NCI-H526 treated with DMSO at 0.1 percent for 48 hours (cell line): ENCODE measurements around the gene SLC25A45.

ENCODE experiments used
- DNase-seq: peaks from one replicate; lab custom pipeline; 2025; lab: John Stamatoyannopoulos, UW

Gene SLC25A45

DNA sequence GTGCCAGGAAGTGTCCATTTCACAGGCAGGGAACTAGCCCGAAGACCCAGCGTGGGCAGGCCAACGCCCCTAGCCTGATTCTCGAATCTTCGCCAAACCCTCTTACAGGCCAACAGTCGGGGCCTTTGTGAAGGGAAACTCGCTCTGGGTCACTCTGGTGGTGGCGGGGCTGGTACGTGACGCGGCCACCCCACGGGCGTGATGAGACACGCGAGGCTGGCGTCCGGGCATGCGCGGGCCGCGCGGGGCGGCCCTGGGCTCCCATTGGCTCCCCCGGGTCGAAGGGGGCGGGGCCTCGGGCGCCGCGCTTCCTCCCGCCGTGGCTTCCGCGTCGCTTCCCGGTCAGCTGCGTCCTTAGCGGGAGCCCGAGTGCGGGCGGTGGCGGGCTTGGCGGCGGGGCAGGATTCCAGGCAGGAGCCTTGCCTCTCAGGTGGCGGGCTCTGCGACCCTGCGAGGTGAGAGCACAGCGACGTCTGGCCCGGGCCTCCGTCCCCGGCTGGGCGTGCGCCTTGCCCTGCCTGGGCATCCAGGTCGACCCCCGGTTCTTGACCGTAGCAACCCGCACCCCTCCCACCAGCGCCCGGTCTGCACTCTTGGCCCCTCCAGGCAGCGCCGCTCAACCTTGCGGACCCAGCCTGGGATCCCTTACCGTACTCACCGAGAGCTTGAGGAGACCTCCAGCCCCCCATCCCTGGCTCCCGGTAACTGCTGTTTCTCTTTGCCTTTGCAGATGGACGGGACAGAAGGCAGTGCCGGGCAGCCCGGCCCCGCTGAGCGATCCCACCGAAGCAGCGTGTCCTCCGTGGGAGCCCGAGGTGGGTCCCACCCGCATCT is 4.1 kb upstream of the SLC25A45 start, which contains the start of gene FRMD8:
TSS of gene FRMD8 (plus strand) at position 331 of the 834 bp plus-strand sequence. CDS start at position 731, 400 bp downstream.
- peak; percentile 52 for DNase-seq

DNA sequence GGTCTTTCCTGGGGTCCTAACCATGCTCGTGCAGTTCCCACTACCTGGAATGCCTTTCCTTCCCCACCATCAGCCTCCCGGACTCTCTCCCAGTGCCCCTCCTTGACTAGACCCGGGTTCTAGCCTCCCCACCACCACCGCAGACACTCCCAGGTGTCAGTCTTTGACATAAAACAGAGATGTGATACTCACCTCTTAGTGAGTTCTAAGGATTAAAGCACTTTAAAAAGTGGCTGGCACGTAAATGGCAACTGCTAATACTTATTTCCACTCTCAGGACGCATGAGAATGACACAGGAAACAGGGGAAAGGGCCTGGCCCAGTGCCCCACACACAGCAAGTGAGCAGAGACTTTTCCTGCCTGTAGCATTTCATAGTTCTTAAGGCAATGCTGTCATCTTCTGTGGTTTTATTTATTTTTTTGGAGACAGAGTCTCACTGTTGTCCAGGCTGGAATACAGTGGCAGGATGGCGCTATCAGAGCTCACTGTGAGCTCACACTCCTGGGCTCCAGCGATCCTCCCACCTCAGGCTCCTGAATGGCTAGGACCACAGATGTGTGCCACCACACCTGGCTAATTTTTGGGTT is 1.9 kb upstream of the SLC25A45 start:
- no peak for DNase-seq

DNA sequence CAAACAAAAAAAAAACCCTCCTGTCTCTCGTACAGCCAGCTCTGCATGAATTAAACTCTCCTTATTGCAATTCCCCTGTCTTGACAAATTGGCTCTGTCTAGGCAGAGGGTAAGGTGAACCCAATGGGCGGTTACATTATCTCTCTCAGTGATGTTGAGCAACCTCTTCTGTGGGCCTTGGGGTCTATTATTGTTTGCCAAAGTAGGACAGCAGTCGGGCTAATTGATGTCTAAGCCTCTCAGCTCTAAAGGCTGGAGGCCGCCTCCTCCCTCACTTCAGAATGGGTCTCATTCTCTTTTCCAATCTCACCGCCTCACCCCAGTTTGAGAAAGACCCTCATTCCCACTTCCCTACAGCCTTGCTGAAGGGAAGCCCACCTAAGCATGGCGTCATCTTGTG is 1.3 kb upstream of the SLC25A45 start:
- DNase-seq: no peak

DNA sequence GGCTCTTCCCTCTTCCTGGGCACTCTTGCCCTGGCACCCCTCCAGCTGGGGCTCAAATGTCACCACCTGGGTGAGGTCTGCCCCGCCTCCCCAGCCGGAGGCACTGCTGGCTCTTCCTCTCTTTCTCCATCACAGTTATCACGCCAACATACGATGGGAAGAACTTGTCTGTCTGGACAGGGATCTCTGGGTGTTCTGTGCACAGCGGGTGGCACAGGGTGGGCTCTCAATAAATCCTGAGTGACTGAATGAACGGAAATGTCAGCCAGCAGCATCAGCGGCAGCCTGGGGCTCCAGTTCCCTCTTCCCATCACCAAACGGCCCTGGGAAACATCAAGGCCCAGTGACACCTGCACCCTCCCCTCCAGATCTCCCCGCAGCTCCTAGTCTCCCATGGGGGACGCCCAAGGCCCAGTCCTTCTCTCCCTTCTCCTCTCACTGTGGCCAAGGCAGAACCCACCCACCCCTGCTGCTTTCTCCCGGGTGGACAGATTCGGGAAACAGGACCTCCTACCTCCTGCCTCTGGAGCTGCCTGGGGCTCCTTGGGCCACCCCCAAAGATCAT is 440 bp upstream of the SLC25A45 start:
- DNase-seq: no peak

DNA sequence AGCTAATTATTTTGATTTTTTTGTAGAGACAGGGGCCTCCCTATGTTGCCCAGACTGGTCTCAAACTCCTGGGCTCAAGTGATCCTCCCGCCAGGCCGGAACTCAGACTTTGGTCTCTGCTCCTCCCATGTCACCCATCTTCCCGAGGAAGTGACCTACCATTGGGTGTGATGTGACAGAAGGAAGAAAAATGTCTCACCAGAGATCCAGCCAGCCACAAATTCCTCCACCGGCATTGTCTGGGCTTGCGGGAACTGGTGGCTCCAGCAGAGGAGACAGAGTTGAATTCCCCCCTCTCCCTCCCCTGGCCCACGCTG is 772 bp downstream of the SLC25A45 start:
- DNase-seq: no peak

DNA sequence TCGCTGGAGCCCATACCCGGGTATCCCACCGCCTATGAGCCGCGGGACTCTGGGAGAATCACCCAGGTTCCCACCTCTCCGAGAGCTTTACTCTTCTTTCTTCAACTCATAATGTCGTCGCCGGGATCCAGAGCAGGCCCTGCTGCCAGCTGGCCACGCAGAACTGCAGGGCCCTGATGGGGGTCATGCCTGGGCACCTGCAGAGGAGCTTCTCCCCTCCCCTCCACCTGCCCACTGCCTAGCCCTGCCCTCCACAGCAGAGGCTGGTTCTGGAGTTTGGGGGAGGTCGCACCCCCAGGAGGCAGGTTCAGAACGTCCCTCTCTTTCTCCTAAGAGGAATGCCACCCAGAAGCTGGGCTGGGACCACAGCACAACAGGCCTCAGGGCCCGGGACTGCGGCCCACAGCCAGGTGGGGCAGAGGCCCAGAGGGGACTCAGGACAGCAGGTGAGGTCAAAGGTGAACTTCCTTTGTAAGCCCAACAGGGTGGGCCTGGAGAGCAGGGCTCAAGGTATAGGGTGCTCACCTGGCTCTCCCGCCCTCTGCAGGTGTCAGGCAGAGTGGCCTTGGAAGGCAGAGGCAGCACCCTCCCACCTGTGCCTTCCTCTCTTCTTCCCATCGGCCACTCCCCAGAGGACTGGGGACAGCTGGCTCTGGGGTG is 1.9 kb downstream of the SLC25A45 start:
- DNase-seq: no peak

DNA sequence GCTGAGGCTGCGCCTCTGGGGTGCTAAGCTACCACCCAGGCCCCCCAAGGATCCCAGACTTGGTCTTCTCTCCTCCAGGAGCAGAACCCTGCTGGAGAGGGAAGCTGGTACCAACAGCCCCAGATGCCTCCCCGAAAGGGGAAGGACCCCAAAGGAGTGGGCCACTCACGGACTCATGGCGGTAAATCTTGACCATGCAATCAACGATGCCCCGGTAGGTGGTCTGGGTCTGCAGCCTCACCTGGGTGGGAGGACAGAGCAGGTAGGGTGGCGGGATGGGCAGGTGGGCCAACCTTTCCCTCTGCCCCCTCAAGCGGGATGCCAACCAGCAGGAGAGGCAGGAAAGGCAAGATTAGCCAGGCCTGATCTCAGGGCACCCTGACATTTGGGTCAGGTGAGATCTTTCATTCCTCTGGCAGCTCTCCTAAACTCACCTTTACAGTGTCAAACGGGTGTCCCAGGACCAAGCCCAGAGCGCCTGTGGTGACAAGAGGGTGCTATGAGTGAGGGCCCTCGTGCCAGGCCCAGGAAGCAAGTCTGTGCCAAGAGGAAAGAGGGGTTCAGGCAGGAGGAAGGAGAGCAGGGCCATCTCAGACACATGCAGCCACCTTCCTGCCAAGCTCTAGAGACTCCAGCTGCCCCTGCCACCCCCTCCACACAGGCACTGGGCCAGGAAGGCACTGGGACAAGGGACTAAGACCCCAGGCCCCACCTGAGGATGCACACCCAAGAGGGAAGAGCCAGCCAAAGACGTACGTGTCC is 2.6 kb downstream of the SLC25A45 start:
- DNase-seq: no peak

- no peak for DNase-seq
Observed at GRCh38 chr11:65378928-65379638, 3.4 kb downstream of the SLC25A45 start.

- DNase-seq: no peak
Observed at GRCh38 chr11:65378208-65378927, 4.1 kb downstream of the SLC25A45 start.

- no peak for DNase-seq
Observed at GRCh38 chr11:65377777-65378176, 4.7 kb downstream of the SLC25A45 start.

- DNase-seq: no peak
Observed at GRCh38 chr11:65377036-65377435, 5.4 kb downstream of the SLC25A45 start.

DNA sequence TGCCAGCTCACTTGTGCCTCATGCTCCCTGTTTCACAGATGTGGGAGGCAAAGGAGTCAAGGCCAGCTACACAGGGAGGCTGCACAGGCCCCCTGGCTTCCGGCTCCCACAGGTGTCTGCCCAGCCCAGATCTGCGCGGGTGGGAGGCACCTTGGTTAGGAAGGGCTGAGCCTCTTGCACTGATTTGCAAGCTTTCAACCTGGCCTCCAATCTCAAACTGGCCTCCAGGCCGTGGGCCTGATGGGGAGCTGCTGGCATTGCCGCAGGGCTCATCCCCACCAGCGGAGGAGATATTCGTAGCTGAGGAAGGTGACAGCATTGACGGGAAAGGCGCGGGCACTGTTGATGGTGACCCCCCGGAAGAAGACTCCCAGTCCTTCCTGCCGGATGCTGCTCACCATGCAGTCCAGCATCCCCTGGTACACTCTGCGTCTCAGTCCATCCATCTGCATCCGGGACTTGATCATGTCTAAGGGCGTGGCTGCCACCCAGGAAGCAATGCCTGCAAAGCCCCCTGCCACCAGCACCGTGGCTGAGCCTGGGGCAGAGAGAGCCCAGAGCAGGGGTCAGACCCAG is 6.2 kb downstream of the SLC25A45 start:
- DNase-seq: no peak

- no peak for DNase-seq
Observed at GRCh38 chr11:65375012-65375411, 7.4 kb downstream of the SLC25A45 start.

- DNase-seq: no peak
Observed at GRCh38 chr11:65373839-65374580, 8.4 kb downstream of the SLC25A45 start.

DNA sequence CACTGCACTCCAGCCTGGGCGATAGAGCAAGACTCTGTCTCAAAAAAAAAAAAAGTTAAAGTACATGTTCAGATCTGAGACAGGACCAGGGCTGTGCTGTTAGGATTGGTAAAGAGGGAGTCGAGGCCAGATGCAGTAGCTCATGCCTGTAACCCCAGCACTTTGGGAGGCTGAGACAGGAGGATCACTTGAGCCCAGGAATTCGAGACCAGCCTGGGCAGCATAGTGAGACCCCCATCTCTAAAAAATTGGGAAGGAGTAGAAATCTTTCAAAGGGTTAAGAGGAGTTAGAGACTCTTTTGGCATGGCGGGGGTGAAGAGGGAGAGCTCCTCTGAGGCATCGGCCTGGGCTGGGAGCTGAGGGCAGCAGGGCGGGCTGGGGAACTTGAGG is 11.8 kb downstream of the SLC25A45 start:
- no peak for DNase-seq

GRCh38 chr11:65366340-65366773 is 16.1 kb downstream of the SLC25A45 start:
- DNase-seq: peak; percentile 83

DNA sequence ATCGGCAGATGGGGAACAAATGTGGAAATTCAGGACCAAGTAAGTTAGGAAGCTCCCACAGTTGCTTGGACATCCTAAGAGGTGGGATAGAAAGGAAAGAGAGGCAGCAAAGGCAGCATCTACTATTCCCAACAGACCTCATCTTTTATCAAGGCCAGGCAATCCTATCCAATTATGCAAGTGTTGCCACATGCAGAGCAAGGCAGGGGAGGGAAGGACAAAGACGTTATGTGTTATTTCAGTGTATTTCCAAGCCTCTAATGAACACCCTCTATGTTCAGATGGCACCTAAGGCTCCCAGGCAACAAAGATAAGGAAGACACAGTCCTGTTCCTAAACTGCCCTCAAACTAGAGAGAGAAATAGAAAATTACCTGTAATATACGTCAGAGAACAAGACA is 18.7 kb downstream of the SLC25A45 start:
- no peak for DNase-seq

DNA sequence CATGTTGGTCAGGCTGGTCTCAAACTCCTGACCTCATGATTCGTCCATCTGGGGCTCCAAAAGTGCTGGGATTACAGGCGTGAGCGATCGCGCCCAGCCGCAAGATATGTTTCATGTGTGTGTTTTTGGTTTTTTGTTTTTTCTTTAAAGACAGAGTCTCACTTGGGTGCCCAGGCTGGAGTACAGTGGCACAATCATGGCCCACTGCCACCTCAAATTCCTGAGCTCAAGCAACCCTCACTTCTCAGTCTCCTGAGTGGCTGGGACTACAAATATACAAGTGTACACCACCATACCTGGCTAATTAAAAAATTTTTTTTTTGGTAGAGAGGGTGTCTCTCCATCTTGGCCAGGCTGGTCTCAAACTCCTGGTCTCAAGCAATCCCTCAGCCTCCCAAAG is 19.5 kb downstream of the SLC25A45 start:
- DNase-seq: no peak

DNA sequence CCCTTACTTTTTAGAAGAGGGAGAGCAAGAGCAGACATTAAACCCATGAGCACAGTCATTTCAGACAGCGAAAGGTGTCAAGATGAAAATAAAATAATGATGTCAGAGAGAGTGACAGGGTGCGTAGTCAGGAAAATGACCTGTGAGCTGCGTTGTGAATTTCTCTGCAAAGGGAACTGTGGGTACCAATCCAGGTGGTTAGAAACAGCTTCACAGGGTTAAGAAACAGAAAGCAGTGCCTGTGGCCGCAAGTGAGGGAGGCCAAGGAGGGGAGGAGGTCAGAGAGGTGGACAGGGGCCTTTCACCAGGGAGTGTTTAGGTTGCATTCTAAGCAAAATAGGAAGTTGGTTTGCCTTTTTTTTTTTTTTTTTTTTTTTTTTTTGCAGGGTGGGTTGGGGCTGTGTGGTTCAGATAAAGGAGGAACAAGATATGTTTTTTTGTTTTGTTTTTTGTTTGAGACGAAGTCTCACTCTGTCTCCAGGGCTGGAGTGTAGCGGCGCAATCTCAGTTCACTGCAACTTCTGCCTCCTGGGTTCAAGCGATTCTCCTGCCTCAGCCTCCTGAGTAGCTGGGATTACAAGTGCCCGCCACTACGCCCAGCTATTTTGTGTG is 20.0 kb downstream of the SLC25A45 start:
- no peak for DNase-seq
